Epithelial cell of esophagus (primary cell): Measurements from ENCODE around the gene OSBPL8.
"Not testable (repeated sequence)": the region's sequence is repeated elsewhere in the genome, so short reads cannot be mapped to it uniquely, and the experiment has no call there.

Experiments
- DNase-seq: peaks from one replicate; pipeline ENCODE4 v3.0.0; 2010; ENCODE audit warnings: low read depth
- H3K4me3 ChIP-seq: 2 replicates; pipeline ENCODE4 v1.5.1; 2011; ENCODE audit warnings: mild to moderate bottlenecking, low read length, control low read depth
- TF ChIP-seq, protein P1 (sequence below): IDR thresholded peaks from 2 replicates; pipeline ENCODE4 v1.5.1; 2011; ENCODE audit warnings: low read depth, mild to moderate bottlenecking, low read length, control low read depth, inconsistent platforms; ENCODE audit not compliant: insufficient read depth; ENCODE audit errors: missing control alignments

Gene OSBPL8

DNA sequence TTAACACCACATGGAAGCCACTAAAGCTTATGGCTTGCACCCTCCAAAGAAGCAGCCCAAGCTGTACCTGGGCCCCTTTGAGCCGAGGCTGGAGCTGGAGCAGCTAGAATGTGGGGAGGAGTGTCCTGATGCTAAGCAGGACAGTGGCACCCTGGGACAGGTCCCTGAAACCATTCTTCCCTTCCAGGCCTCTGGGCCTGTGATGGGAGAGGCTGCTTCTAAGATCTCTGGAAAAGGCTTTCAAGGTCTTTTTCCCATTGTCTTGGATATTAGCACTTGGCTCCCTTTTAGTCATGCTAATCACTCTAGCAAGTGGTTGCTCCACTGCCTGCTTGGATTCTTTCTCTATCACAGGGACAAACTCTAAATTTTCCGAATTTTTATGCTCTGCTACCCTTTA is 40.9 kb downstream of the OSBPL8 start:
- no peak for DNase-seq
- TF ChIP-seq, protein P1, sequence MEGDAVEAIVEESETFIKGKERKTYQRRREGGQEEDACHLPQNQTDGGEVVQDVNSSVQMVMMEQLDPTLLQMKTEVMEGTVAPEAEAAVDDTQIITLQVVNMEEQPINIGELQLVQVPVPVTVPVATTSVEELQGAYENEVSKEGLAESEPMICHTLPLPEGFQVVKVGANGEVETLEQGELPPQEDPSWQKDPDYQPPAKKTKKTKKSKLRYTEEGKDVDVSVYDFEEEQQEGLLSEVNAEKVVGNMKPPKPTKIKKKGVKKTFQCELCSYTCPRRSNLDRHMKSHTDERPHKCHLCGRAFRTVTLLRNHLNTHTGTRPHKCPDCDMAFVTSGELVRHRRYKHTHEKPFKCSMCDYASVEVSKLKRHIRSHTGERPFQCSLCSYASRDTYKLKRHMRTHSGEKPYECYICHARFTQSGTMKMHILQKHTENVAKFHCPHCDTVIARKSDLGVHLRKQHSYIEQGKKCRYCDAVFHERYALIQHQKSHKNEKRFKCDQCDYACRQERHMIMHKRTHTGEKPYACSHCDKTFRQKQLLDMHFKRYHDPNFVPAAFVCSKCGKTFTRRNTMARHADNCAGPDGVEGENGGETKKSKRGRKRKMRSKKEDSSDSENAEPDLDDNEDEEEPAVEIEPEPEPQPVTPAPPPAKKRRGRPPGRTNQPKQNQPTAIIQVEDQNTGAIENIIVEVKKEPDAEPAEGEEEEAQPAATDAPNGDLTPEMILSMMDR = no peak
- H3K4me3 ChIP-seq = no peak overlapping the region

DNA sequence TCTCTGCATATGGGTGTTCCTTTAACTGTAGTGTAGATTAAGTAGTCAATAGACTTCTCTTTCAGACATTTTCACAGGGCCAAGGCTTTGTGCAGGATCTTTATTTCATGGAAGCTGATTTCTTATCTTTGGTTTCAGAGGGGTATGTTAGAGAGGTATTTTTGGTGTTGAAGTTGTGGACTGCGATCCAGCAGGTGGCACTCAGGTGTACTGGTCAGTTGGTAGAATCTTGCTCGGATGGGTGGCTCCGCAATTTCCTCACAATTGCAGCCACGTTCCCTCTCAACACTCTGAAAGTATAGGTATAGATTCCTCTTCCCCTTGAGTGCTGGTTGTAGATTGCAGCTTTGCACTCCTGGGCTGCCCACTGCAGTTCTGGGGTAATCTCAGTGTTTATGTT is 44.3 kb downstream of the OSBPL8 start:
- H3K4me3 ChIP-seq = no peak overlapping the region
- TF ChIP-seq, protein P1 = no peak
- DNase-seq = no peak

DNA sequence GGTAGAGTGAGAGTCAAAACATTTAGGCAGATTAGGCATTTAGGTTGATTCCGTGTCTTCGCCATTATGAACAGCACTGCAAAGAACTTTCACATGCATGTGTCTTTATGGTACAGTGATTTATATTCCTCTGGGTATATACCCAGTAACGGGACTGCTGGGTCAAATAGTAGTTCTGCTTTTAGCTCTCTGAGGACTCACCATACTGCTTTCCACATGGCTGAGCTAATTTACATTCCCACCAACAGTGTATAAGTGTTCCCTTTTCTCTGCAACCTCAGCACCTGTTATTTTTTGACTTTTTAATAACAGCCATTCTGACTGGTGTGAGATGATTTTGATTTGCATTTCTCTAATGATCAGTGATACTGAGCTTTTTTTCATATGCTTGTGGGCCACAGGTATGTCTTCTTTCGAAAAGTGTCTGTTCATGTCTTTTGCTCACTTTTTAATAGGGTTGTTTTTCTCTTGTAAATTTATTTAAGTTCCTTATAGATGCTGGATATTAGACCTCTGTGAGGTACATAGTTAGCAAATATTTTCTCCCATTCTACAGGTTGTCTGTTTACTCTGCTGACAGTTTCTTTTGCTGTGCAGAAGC is 48.4 kb downstream of the OSBPL8 start:
- not testable (repeated sequence) for DNase-seq, H3K4me3 ChIP-seq

DNA sequence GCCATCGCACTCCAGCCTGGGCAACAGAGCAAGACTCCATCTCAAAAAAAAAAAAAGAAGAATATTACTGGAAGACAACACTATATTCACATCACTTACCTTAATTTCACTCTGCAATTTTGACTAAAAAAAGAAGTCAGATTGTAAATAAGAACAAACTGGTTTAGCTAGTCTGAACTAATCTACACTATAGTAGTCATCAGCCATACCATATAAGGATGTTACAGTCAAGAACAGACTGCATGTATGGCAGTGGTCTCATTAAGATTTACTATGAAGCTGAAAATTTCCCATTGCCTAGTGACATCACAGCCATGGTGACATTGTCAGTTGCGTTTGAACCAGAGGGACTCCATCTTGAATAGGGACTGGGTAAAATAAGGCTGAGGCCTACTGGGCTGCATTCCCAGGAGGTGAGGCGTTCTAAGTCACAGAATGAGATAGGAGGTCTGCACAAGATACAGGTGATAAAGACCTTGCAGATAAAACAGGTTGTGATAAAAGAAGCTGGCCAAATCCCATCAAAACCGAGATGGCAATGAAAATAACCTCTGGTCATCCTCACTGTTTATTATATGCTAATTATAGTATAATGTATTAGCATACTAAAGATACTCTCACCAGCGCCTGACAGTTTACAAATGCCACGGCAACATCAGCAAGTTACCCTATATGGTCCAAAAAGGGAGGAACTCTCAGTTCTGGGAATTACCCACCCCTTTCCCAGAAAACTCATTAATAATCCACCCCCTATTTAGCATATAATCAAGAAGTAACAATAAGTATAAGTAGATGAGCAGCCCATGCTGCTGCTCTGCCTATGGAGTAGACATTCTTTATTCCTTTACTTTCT is 51.2 kb downstream of the OSBPL8 start:
- DNase-seq = peak; percentile 55
- TF ChIP-seq, protein P1 = no peak
- no peak overlapping the region for H3K4me3 ChIP-seq

DNA sequence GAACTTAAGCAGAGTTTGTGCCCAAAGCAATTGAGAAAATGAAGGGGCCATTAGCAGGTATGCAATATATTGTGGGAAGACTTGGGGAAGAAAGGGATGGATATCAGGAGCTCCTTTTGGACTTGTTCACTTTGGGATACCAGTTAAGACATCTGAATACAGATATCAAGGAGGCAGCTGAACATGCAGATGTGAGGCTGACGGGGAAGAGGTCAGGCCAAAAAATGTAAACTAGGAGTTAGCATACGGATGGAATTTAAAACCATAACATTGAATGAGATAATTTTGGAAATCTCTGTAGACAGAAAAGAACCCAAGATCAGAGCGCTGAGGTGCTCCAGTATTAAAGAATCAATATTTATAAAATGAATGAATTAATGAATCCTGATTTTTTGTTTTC is 53.4 kb downstream of the OSBPL8 start:
- DNase-seq = no peak

DNA sequence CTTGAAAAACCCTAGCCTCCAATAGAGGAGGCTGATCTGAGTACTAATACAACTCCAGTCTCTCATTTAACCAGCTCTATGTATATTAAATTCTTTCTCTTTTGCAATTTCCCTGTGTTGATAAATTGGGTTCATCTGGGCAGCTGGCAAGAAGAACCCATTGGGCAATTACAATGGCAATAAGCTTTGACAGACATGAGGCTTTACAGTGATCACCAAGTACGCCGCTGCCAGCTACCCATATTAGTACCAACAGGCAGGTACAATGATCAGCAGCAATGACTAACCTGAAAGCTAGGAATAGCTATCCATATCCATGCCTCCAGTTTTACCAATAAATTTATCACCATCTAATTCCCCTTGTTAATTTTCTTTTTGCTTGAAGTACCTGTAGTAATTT is 54.5 kb downstream of the OSBPL8 start:
- TF ChIP-seq, protein P1 = no peak
- H3K4me3 ChIP-seq = no peak overlapping the region
- DNase-seq = no peak

More for the DNA sequence above, 53.4 kb downstream of the OSBPL8 start:
- no peak overlapping the region for H3K4me3 ChIP-seq
- TF ChIP-seq, protein P1 = no peak

DNA sequence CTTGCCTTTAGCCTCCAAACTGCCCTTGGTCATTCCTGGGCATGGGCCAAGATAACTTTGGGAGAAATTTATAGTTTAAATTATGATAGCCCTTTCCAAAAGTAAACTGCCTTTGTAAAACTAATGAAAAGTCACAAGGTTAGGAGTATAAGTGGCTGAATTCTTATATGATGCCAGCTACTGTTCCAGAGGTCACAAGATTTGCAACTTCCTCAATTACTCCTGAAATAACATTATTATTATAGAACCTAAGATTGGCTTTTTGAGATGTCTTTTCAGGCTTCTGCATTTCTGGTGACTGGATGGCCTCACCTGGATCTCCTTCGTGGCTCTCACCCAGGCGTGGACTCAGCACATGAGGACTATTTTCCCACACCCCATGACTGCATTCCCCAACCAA is 55.0 kb downstream of the OSBPL8 start:
- DNase-seq = no peak

More for the DNA sequence above, 55.0 kb downstream of the OSBPL8 start:
- TF ChIP-seq, protein P1 = no peak
- H3K4me3 ChIP-seq = no peak overlapping the region
